PFSK-1 (cell line): ENCODE data around the gene GAB1.

Experiments used
- POLR2AphosphoS5 ChIP-seq: IDR thresholded peaks from 2 replicates; pipeline ENCODE4 v1.6.1; 2012; ENCODE audit warnings: low read depth, mild to moderate bottlenecking, control low read depth, low read length, moderate library complexity
- SIN3A ChIP-seq: IDR thresholded peaks from 2 replicates; pipeline ENCODE4 v1.6.1; 2012; ENCODE audit warnings: mild to moderate bottlenecking, low read length, moderate library complexity, borderline replicate concordance; ENCODE audit not compliant: insufficient read depth
- TAF1 ChIP-seq: IDR thresholded peaks from 2 replicates; pipeline ENCODE4 v1.6.1; 2012; ENCODE audit warnings: low read length, control low read depth, borderline replicate concordance; ENCODE audit not compliant: insufficient read depth
- TF ChIP-seq, protein P1 (sequence below), 2 experiments: IDR thresholded peaks; 2 replicates each; pipeline versions ENCODE4 v1.6.1 to v1.8.0; 2011 to 2012; ENCODE audit warnings: low read depth in 2 of 2, low read length in 2 of 2, control low read depth in 1 of 2, inconsistent platforms in 1 of 2, mild to moderate bottlenecking in 1 of 2, moderate library complexity in 1 of 2; ENCODE audit not compliant: insufficient read depth in 1 of 2

DNA sequence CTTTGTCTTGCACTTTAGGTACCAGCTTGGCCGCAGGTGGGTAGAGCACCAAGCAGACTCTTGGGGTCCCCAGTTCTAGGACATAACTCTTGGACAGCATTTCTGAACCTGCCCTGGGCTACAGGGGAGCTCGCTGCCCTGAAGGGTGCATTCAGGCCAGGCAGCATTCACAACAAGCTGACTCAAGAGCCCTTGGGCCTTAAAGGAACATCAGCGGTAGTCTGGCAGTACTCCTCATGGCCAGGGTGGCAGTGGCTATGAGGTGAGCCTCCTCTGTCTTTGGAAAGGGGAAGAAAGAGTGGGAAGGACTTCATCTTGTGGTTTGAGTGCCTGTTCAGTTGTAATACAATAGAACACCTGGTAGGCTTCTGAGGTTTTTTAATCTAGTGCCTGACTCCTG, 152.0 kb downstream of the GAB1 start:
- TF ChIP-seq TAF1 (no peak), POLR2AphosphoS5 (no peak), SIN3A (no peak)
- TF ChIP-seq, protein P1, sequence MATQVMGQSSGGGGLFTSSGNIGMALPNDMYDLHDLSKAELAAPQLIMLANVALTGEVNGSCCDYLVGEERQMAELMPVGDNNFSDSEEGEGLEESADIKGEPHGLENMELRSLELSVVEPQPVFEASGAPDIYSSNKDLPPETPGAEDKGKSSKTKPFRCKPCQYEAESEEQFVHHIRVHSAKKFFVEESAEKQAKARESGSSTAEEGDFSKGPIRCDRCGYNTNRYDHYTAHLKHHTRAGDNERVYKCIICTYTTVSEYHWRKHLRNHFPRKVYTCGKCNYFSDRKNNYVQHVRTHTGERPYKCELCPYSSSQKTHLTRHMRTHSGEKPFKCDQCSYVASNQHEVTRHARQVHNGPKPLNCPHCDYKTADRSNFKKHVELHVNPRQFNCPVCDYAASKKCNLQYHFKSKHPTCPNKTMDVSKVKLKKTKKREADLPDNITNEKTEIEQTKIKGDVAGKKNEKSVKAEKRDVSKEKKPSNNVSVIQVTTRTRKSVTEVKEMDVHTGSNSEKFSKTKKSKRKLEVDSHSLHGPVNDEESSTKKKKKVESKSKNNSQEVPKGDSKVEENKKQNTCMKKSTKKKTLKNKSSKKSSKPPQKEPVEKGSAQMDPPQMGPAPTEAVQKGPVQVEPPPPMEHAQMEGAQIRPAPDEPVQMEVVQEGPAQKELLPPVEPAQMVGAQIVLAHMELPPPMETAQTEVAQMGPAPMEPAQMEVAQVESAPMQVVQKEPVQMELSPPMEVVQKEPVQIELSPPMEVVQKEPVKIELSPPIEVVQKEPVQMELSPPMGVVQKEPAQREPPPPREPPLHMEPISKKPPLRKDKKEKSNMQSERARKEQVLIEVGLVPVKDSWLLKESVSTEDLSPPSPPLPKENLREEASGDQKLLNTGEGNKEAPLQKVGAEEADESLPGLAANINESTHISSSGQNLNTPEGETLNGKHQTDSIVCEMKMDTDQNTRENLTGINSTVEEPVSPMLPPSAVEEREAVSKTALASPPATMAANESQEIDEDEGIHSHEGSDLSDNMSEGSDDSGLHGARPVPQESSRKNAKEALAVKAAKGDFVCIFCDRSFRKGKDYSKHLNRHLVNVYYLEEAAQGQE (IDR thresholded peaks at IDR 0.05; ENCODE audit: insufficient read depth in 1 of 2, low read depth in 2 of 2, low read length in 2 of 2): no peak
